Activated CD8-positive, alpha-beta memory T cell treated with anti-CD3 and anti-CD28 coated beads, Interleukin-2, amount 50 U/mL, for 1 hour (primary cell): Measurements from ENCODE around the gene ATP6V1G3.

ENCODE experiments used
- DNase-seq: peaks from one replicate; pipeline ENCODE4 v3.0.0-alpha.2; 2020; ENCODE audit errors: extremely low read depth

The ATP6V1G3 gene

GRCh38 chr1:198542632-198543031, 2.2 kb upstream of the ATP6V1G3 start:
- DNase-seq = no peak

DNA sequence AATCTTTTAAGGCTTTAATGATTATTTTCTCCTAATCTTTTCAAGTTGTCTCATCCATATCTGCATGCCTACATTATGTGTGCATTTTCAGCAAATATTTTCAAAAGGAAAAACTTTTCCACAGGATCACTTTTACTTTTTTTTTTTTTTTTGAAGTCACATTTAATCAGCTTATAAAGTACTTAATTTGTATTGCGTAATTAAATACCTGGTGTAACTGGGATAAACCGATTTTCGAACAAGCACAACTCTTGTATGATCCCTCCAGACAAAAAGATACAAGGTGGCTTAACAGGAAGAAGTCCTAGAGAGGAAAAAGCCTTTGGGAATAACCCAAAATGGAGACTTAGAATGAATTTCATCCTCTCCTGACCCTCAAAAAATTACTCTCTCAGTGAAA, 1.3 kb upstream of the ATP6V1G3 start:
- no peak for DNase-seq

- DNase-seq = no peak
Measured at GRCh38 chr1:198538579-198539364, 1.7 kb downstream of the ATP6V1G3 start.

DNA sequence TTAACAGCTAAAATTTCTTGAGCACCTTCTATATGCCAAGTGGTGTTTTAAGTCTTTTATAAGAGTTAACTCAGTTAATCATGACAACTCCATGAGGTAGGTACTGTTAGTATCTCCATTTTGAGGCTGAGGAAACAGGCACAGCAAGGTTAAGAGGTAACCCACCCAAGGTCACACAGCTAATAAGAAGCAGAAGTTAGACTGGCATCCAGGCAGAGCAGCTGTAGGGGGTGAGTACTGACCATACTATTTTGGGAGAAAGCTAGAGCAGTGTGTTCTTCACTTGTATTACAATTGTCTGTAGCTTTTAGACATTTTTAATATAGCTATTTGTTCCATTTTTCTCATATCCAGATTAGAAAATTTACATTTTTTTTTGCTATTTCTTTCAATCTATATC, 4.8 kb downstream of the ATP6V1G3 start:
- DNase-seq = no peak

GRCh38 chr1:198534548-198535418, 5.7 kb downstream of the ATP6V1G3 start:
- no peak for DNase-seq

GRCh38 chr1:198531891-198532290, 8.6 kb downstream of the ATP6V1G3 start:
- DNase-seq = no peak

GRCh38 chr1:198530953-198531352, 9.5 kb downstream of the ATP6V1G3 start:
- no peak for DNase-seq

DNA sequence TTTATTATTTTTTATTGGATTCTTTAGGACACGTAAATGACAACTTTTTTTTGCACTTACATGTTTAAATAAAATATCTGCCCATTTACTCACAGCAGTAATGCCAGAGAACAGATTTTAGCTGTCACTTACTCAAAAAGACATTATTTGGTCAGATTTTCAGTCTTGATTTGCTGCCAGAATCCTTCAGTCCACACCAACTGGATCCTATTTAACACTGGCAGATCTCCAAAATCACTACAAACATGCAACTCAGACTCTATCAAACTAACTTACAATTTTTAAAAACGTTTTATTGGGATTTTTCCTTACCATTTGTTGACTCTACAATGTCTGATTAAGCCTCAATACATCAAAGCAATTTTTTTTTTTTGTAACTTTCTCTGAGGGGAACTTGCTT, 11.1 kb downstream of the ATP6V1G3 start:
- DNase-seq = no peak

DNA sequence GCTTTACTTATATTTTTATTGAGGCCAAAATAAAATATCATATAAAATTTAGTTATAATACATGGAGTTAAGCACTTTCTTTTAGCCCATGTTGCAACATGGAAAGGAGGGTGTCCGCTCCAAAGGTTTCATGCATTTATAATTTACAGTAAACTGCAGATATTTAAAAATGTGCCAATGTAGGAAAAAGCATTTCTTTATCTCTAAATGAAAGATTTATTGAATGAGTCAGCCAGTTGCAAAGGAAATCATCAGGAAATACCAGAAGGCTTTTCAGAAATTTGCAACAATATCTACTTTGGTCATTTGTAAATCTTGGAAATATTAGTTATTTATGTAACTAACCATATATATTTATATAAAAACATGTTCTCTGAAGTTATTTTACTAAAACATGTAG, 12.1 kb downstream of the ATP6V1G3 start:
- DNase-seq = no peak

GRCh38 chr1:198524556-198524955, 15.9 kb downstream of the ATP6V1G3 start:
- no peak for DNase-seq

GRCh38 chr1:198524127-198524526, 16.4 kb downstream of the ATP6V1G3 start:
- DNase-seq = peak; percentile 9

DNA sequence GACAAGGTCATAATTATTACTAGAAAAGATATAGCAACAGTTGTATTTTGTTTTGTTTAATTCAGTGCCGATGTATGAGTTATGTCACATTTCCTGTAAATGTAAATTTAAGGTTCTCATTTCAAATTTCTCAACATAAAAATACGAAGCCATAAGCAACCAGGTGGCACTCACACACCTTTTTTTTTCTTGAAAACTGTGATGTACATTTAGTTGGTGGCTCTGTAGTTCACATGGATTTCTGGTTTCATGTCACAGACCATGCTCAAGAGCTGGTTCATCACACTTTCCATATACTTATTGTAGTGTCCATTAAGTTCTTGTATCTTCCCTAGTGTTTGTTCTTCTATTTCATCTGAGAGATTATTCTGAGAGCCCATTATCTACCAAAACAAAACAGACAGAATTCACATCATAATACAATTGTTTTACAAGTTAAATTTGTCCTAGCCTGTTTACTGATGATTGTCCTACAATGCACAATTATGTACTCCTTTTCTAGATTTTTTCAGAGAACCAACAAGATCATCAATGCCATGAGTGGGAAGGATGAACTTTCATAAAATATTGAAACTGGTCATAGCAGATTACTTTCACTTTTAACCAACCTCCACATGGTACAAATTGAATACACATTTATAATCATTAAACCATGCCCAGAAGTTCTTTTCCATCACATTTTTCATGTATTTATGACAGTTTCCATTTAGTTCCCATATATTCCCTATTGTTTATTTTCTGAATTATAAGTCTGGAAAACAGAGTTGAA, 17.1 kb downstream of the ATP6V1G3 start:
- DNase-seq = no peak

GRCh38 chr1:198520524-198521254, 19.8 kb downstream of the ATP6V1G3 start:
- no peak for DNase-seq

GRCh38 chr1:198519639-198520501, 20.6 kb downstream of the ATP6V1G3 start:
- DNase-seq = no peak

GRCh38 chr1:198517623-198518199, 22.8 kb downstream of the ATP6V1G3 start:
- no peak for DNase-seq

- DNase-seq = no peak
Measured at GRCh38 chr1:198500096-198500495, 40.4 kb downstream of the ATP6V1G3 start.

DNA sequence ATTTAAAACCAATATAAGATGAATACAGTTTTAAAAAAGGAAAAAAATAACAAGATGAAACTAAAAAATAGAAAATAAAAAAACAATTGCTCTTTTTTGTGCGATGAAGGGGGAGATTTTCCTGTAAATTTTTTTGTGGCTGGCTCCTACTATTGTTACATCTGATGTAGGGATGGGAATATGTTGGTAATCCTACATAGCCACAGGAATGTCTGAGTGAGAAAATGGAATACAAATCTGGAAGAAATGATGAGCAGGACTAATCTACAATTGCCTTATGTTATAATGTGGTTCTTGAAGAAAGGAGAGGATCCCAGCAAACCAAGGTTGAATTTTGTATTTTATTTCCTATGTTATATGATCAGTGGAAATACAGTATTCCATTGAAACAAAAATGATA, 40.9 kb downstream of the ATP6V1G3 start:
- no peak for DNase-seq

GRCh38 chr1:198498881-198499280, 41.6 kb downstream of the ATP6V1G3 start:
- no peak for DNase-seq

GRCh38 chr1:198498103-198498385, 42.4 kb downstream of the ATP6V1G3 start:
- DNase-seq = no peak

DNA sequence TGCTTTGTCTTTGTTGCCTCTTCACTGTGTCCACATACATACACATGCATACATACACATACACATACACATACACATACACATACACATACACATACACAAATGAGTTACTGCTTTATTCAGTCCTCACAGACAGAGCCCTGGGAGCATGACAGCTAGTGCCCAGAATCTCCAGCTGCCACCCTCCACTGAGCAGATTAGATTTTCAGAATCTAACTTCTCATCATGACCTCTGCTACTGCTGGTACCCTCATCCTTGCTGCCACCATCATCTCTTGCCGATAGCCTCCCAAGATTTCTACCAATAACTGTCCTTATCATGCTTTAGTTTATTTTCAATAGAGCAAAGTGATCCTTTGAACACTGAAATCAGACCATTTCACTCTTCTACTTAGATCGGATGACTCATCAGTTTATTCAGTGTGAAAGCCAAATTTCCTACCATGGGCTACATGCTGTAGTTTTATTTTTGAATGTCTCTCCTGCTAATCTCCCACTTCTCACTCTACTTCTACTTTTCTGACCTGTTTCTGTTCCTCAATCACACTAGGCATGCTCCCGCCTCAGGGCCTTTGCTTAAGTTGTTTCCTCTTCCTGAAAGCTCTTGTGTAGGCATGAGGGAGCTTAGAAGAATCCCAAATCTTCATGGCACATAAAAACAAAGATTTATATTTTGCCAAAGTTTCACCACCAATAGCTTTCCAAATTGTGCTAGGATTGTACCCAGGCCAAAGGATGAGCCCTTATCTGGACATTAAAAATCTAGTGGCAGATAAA, 43.0 kb downstream of the ATP6V1G3 start:
- DNase-seq = no peak
